Sigmoid colon (tissue), 4 donors: ENCODE data around the gene DCAF15.

ENCODE experiments used
- CTCF ChIP-seq, 4 experiments: fragments of 450-650 bp in 3 of 4; fragments of 200-600 bp in 1 of 4; IDR thresholded peaks; one replicate each; pipeline ENCODE4 v1.5.1; 2016 to 2019; ENCODE audit warnings: antibody characterized with exemption in 4 of 4, mild to moderate bottlenecking in 3 of 4, moderate library complexity in 2 of 4
- POLR2A ChIP-seq, 2 donors: fragments of 450-650 bp; IDR thresholded peaks; one replicate each; pipeline ENCODE4 v1.6.1; 2016; ENCODE audit warnings: antibody characterized with exemption in 2 of 2, mild to moderate bottlenecking in 2 of 2, moderate library complexity in 2 of 2
- POLR2AphosphoS5 ChIP-seq, 4 donors: sonication (generic); formaldehyde crosslinking; IDR thresholded peaks; one replicate each; pipeline ENCODE4 v1.6.1; 2017; ENCODE audit warnings: antibody characterized with exemption in 4 of 4

GRCh38 chr19:13952154-13952930, at the start of gene DCAF15:
- TF ChIP-seq POLR2A (IDR thresholded peaks at IDR 0.05), result peak in 1 of 2 donors; percentile 23
- peak; percentile 42 to 77 (median 65) for TF ChIP-seq POLR2AphosphoS5 (IDR thresholded peaks at IDR 0.05)
- no peak for TF ChIP-seq CTCF (IDR thresholded peaks at IDR 0.05)
